Measurements from ENCODE around the gene NUCB1. TPM values are rescaled to one million over a fixed set of nuclear protein-coding genes. Genes with fewer than 3 reads are reported as not detected.
A peak's percentile ranks its signal among the peaks of the same experiment; 100 is the strongest.

NUCB1 gene
- total and polyA plus RNA-seq, 4 donors, result 186 to 775 (median 238) TPM

DNA sequence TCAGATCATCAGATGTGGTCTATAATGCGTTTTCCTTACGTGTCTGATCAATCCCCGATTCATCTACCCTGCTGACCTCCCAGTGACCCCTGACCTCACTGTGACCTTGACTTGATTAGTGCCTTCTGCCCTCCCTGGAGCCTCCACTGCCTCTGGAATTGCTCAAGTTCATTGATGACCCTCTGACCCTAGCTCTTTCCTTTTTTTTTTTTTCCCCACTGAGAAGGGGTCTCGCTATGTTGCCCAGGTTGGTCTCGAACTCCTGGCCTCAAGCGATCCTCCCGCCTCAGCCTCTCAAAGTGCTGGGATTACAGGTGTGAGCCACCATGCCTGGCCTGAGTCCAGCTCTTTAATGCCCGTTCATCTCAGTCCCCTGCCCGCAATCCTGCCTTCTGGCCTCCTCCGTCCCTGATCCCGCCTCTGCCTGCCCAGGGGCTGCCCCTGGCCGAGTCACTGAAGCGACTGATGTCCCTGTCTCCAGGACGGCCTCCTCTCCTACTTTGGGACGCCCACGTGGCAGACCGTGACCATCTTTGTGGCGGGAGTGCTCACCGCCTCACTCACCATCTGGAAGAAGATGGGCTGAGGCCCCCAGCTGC is 61.0 kb downstream of the NUCB1 start:
- no peaks in the 10 kb centered on the region for H3K27me3 ChIP-seq (ENCODE audit: control insufficient read depth in 4 of 4, insufficient read depth in 4 of 4, low read length in 3 of 4)
- DNase-seq (ENCODE audit: low spot score), result no peak
- TF ChIP-seq RXRA (IDR thresholded peaks at IDR 0.05), result peak; percentile 74 to 87
- TF ChIP-seq, protein P1, sequence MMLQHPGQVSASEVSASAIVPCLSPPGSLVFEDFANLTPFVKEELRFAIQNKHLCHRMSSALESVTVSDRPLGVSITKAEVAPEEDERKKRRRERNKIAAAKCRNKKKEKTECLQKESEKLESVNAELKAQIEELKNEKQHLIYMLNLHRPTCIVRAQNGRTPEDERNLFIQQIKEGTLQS (IDR thresholded peaks at IDR 0.05), result no peak
- TF ChIP-seq, protein P2, sequence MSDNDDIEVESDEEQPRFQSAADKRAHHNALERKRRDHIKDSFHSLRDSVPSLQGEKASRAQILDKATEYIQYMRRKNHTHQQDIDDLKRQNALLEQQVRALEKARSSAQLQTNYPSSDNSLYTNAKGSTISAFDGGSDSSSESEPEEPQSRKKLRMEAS (IDR thresholded peaks at IDR 0.05), result no peak
- TF ChIP-seq, protein P3, sequence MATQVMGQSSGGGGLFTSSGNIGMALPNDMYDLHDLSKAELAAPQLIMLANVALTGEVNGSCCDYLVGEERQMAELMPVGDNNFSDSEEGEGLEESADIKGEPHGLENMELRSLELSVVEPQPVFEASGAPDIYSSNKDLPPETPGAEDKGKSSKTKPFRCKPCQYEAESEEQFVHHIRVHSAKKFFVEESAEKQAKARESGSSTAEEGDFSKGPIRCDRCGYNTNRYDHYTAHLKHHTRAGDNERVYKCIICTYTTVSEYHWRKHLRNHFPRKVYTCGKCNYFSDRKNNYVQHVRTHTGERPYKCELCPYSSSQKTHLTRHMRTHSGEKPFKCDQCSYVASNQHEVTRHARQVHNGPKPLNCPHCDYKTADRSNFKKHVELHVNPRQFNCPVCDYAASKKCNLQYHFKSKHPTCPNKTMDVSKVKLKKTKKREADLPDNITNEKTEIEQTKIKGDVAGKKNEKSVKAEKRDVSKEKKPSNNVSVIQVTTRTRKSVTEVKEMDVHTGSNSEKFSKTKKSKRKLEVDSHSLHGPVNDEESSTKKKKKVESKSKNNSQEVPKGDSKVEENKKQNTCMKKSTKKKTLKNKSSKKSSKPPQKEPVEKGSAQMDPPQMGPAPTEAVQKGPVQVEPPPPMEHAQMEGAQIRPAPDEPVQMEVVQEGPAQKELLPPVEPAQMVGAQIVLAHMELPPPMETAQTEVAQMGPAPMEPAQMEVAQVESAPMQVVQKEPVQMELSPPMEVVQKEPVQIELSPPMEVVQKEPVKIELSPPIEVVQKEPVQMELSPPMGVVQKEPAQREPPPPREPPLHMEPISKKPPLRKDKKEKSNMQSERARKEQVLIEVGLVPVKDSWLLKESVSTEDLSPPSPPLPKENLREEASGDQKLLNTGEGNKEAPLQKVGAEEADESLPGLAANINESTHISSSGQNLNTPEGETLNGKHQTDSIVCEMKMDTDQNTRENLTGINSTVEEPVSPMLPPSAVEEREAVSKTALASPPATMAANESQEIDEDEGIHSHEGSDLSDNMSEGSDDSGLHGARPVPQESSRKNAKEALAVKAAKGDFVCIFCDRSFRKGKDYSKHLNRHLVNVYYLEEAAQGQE (IDR thresholded peaks at IDR 0.05), result no peak
- TF ChIP-seq, protein P4, sequence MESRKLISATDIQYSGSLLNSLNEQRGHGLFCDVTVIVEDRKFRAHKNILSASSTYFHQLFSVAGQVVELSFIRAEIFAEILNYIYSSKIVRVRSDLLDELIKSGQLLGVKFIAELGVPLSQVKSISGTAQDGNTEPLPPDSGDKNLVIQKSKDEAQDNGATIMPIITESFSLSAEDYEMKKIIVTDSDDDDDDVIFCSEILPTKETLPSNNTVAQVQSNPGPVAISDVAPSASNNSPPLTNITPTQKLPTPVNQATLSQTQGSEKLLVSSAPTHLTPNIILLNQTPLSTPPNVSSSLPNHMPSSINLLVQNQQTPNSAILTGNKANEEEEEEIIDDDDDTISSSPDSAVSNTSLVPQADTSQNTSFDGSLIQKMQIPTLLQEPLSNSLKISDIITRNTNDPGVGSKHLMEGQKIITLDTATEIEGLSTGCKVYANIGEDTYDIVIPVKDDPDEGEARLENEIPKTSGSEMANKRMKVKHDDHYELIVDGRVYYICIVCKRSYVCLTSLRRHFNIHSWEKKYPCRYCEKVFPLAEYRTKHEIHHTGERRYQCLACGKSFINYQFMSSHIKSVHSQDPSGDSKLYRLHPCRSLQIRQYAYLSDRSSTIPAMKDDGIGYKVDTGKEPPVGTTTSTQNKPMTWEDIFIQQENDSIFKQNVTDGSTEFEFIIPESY (IDR thresholded peaks at IDR 0.05), result no peak
- peak; percentile 87 for TF ChIP-seq NR2F2 (IDR thresholded peaks at IDR 0.05)
- peak; percentile 26 to 48 for TF ChIP-seq HNF4A (conservative IDR thresholded peaks at IDR 0.05)
- TF ChIP-seq JUND (IDR thresholded peaks at IDR 0.05), result no peak
- H3K9me3 ChIP-seq (ENCODE audit: control insufficient read depth in 4 of 4, low read length in 3 of 4), result no peaks in the 10 kb centered on the region
- peaks cover 2 to 20% (median 13%) of the 10 kb centered on the region in 4 donors for H3K4me1 ChIP-seq (ENCODE audit: control insufficient read depth in 4 of 4, insufficient read depth in 4 of 4, low read length in 3 of 4)
- no peak overlapping the region for H3K9ac ChIP-seq (ENCODE audit: low read depth in 1 of 2, low read length in 2 of 2)
- peak overlapping the region; percentile 90 to 96 for H3K27ac ChIP-seq (ENCODE audit: low read depth in 1 of 2, low read length in 2 of 2)
- no peak overlapping the region for H3K4me3 ChIP-seq (ENCODE audit: low read depth in 1 of 3, low read length in 3 of 3)
- WGBS, result 80% methylated on average over 19 of the region's 19 CpGs
- H3K36me3 ChIP-seq (ENCODE audit: control insufficient read depth in 4 of 4, insufficient read depth in 3 of 4, low read depth in 1 of 4, low read length in 3 of 4), result peaks cover 0 to 2% (median 0%) of the 10 kb centered on the region in 4 donors

DNA sequence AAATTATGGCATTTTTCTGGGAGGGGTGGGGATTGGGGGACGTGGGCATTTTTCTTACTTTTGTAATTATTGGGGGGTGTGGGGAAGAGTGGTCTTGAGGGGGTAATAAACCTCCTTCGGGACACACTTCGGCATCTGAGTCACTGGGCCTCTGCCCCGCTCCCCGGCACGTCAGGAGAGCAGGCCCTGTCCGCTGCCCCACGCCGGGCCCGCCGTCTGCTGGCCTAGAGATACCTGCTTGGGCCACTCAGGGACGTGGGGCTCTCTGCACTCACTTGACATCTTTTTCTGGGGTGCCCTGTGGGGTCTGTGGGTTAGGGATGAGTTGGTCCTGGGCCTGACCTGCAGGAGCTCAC is 61.5 kb downstream of the NUCB1 start:
- H3K4me1 ChIP-seq (ENCODE audit: control insufficient read depth in 4 of 4, insufficient read depth in 4 of 4, low read length in 3 of 4), result peaks cover 5 to 25% (median 15%) of the 10 kb centered on the region in 4 donors
- peak overlapping the region; percentile 90 to 96 for H3K27ac ChIP-seq (ENCODE audit: low read depth in 1 of 2, low read length in 2 of 2)

More for the DNA sequence above, 61.5 kb downstream of the NUCB1 start:
- no peaks in the 10 kb centered on the region for H3K27me3 ChIP-seq (ENCODE audit: control insufficient read depth in 4 of 4, insufficient read depth in 4 of 4, low read length in 3 of 4)
- no peak overlapping the region for H3K9ac ChIP-seq (ENCODE audit: low read depth in 1 of 2, low read length in 2 of 2)
- no peak for DNase-seq (ENCODE audit: low spot score)
- H3K4me3 ChIP-seq (ENCODE audit: low read depth in 1 of 3, low read length in 3 of 3), result no peak overlapping the region
- TF ChIP-seq GABPA (IDR thresholded peaks at IDR 0.05 in 1 of 2, conservative IDR thresholded peaks at IDR 0.05 in 1 of 2) (no peak), FOXA2 (IDR thresholded peaks at IDR 0.05) (no peak), NR2F2 (IDR thresholded peaks at IDR 0.05) (no peak), HNF4G (IDR thresholded peaks at IDR 0.05) (no peak), SP1 (IDR thresholded peaks at IDR 0.05) (no peak), EGR1 (IDR thresholded peaks at IDR 0.05; ENCODE audit: low read depth in 2 of 2) (no peak), RXRA (IDR thresholded peaks at IDR 0.05) (no peak), TAF1 (conservative IDR thresholded peaks at IDR 0.05) (no peak)
- TF ChIP-seq, protein P3 (IDR thresholded peaks at IDR 0.05), result no peak
- peaks cover 0 to 5% (median under 1%) of the 10 kb centered on the region in 4 donors for H3K36me3 ChIP-seq (ENCODE audit: control insufficient read depth in 4 of 4, insufficient read depth in 3 of 4, low read depth in 1 of 4, low read length in 3 of 4)
- WGBS, result 93% methylated on average over 12 of the region's 12 CpGs
- H3K9me3 ChIP-seq (ENCODE audit: control insufficient read depth in 4 of 4, low read length in 3 of 4), result no peaks in the 10 kb centered on the region
